H1 (cell line): Measurements from ENCODE around the gene IP6K3. TPM values are rescaled to one million over a fixed set of nuclear protein-coding genes. Genes with fewer than 3 reads are reported as not detected.

Source experiments
- BRCA1 ChIP-seq: IDR thresholded peaks from 2 replicates; pipeline ENCODE4 v1.6.1; 2012; ENCODE audit warnings: low read depth, low read length, improper control_type of control experiment
- CBX8 ChIP-seq: fragments of 300-800, 300-1000 bp; sonication (generic); IDR thresholded peaks from 2 replicates; pipeline ENCODE4 v1.7.1; 2016; ENCODE audit warnings: low read depth, low read length, borderline replicate concordance
- CHD1 ChIP-seq: IDR thresholded peaks from 2 replicates; pipeline ENCODE4 v1.6.1; 2012; ENCODE audit warnings: low read depth, low read length, improper control_type of control experiment
- CTBP2 ChIP-seq: IDR thresholded peaks from 2 replicates; pipeline ENCODE4 v1.7.0; 2011; ENCODE audit warnings: borderline replicate concordance, mild to moderate bottlenecking, moderate library complexity, mixed read lengths, low read length; ENCODE audit not compliant: insufficient read depth, insufficient read length
- EGR1 ChIP-seq: IDR thresholded peaks from 2 replicates; pipeline ENCODE4 v1.6.1; 2011; ENCODE audit warnings: low read depth, low read length, borderline replicate concordance
- EZH2 ChIP-seq: fragments of 200-600 bp; sonication (generic); IDR thresholded peaks from 2 replicates; pipeline ENCODE4 v1.7.1; 2012; ENCODE audit warnings: low read depth, mild to moderate bottlenecking, moderate library complexity, low read length, inconsistent platforms; ENCODE audit not compliant: severe bottlenecking
- GTF2F1 ChIP-seq: IDR thresholded peaks from 2 replicates; pipeline ENCODE4 v1.6.1; 2012; ENCODE audit warnings: low read depth, low read length, improper control_type of control experiment, borderline replicate concordance
- HDAC6 ChIP-seq: IDR thresholded peaks from one replicate; pipeline ENCODE4 v1.7.1; 2012; ENCODE audit warnings: low read depth, mild to moderate bottlenecking, inconsistent platforms, low read length, moderate library complexity
- MAFK ChIP-seq: IDR thresholded peaks from 2 replicates; pipeline ENCODE4 v1.6.1; 2012; ENCODE audit warnings: low read depth, mild to moderate bottlenecking, improper control_type of control experiment, low read length
- POU5F1 ChIP-seq: IDR thresholded peaks from 2 replicates; pipeline ENCODE4 v1.6.1; 2011; ENCODE audit warnings: low read depth, mild to moderate bottlenecking, low read length, moderate library complexity
- RAD21 ChIP-seq, 2 experiments: IDR thresholded peaks in 1 of 2; conservative IDR thresholded peaks in 1 of 2; 2 replicates each; pipeline ENCODE4 v1.6.1; 2011; ENCODE audit warnings: low read depth in 2 of 2, low read length in 2 of 2, improper control_type of control experiment in 1 of 2, inconsistent platforms in 1 of 2, mild to moderate bottlenecking in 1 of 2, moderate library complexity in 1 of 2
- RXRA ChIP-seq: IDR thresholded peaks from 2 replicates; pipeline ENCODE4 v1.6.1; 2011; ENCODE audit warnings: low read depth, mild to moderate bottlenecking, low read length, moderate library complexity; ENCODE audit not compliant: insufficient read depth
- SIN3A ChIP-seq, 2 experiments: IDR thresholded peaks in 1 of 2; conservative IDR thresholded peaks in 1 of 2; 2 replicates each; pipeline ENCODE4 v1.6.1; 2011 to 2012; ENCODE audit warnings: low read length in 2 of 2, improper control_type of control experiment in 1 of 2, low read depth in 1 of 2, mild to moderate bottlenecking in 1 of 2
- SP1 ChIP-seq: IDR thresholded peaks from 2 replicates; pipeline ENCODE4 v1.6.1; 2011; ENCODE audit warnings: low read depth, low read length
- TAF1 ChIP-seq: IDR thresholded peaks from 2 replicates; pipeline ENCODE4 v1.6.1; 2011; ENCODE audit warnings: mild to moderate bottlenecking, low read depth, low read length
- TEAD4 ChIP-seq: IDR thresholded peaks from 2 replicates; pipeline ENCODE4 v1.6.1; 2012; ENCODE audit warnings: low read depth, low read length, inconsistent platforms, mixed read lengths
- YY1 ChIP-seq: IDR thresholded peaks from 2 replicates; pipeline ENCODE4 v1.6.1; 2011; ENCODE audit warnings: low read depth, mild to moderate bottlenecking, low read length
- polyA plus RNA-seq, 7 experiments: library from polyadenylated mRNA; depleted of rRNA in 3 of 7; stranded (reverse) in 5 of 7; unstranded in 2 of 7; fragments of >200 nt in 5 of 7; fragments of 200-250 nt in 2 of 7; gene quantifications; 1 replicate in 5 of 7; 2 replicates in 1 of 7; 4 replicates in 1 of 7; pipeline versions ENCODE4 v1.2.1 to v1.2.3, GENCODE V29; 2011 to 2013; ENCODE audit warnings: missing spikeins in 2 of 7, mixed read lengths in 2 of 7
- total RNA-seq: library from RNA; stranded (reverse); fragmentation: NEBNext Ultra II Directional; extraction: Animal tissue kit (Norgen Biotek cat#: 25700); gene quantifications from 2 replicates; pipeline ENCODE4 v1.2.1, GENCODE V29; 2021
- TF ChIP-seq, protein P1 (sequence below): IDR thresholded peaks from 2 replicates; pipeline ENCODE4 v1.6.1; 2012; ENCODE audit warnings: inconsistent platforms
- TF ChIP-seq, protein P2 (sequence below), 3 experiments: IDR thresholded peaks; 1 replicate in 2 of 3; 2 replicates in 1 of 3; pipeline versions ENCODE4 v1.5.1 to v1.6.1; 2011; ENCODE audit warnings: low read length in 3 of 3, mild to moderate bottlenecking in 3 of 3, inconsistent platforms in 2 of 3, low read depth in 1 of 3, moderate library complexity in 1 of 3; ENCODE audit not compliant: insufficient read depth in 1 of 3; ENCODE audit errors: control extremely low read depth in 1 of 3
- TF ChIP-seq, protein P3 (sequence below): IDR thresholded peaks from 2 replicates; pipeline ENCODE4 v1.6.1; 2012; ENCODE audit warnings: low read length, inconsistent platforms

IP6K3 gene
- total and polyA plus RNA-seq, 2 of the 8 experiments (the other 6 are each of a cell fraction or from before 2014, with no cell fraction given) = 0.22 to 0.73 TPM

DNA sequence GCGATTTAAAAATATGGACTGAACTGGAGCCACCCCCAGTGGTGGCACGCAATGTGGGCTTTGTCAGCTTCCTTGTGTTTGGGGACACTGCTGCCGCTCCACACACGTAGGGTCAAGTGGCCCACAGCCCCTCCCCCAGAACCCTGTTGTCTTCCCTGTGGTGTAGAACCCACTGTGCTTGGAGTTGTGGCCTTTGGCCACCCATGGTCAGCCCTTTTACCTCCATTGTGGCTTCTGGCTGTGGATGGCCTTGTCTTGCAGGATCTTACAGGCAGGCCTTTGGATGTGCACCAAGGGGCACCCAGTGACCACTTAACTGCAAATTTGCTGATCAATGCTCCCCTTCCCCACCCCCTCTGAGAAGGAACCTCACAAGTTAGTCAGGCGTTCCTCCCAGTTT, 44.2 kb upstream of the IP6K3 start (continued):
- TF ChIP-seq, protein P1, sequence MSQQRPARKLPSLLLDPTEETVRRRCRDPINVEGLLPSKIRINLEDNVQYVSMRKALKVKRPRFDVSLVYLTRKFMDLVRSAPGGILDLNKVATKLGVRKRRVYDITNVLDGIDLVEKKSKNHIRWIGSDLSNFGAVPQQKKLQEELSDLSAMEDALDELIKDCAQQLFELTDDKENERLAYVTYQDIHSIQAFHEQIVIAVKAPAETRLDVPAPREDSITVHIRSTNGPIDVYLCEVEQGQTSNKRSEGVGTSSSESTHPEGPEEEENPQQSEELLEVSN = no peak
- TF ChIP-seq POU5F1 (no peak), YY1 (no peak), SIN3A (conservative IDR thresholded peaks at IDR 0.05 in 1 of 2, IDR thresholded peaks at IDR 0.05 in 1 of 2; ENCODE audit: low read depth in 1 of 2, low read length in 2 of 2) (no peak), CBX8 (no peak), BRCA1 (no peak), GTF2F1 (no peak), HDAC6 (no peak), RAD21 (IDR thresholded peaks at IDR 0.05 in 1 of 2, conservative IDR thresholded peaks at IDR 0.05 in 1 of 2; ENCODE audit: low read depth in 2 of 2, low read length in 2 of 2) (peak in 1 of 2 experiments; percentile 1; a peak in 1 of 4 replicates), EGR1 (no peak), TEAD4 (no peak), CTBP2 (peak; percentile 37), SP1 (no peak), CHD1 (no peak), EZH2 (no peak), TAF1 (no peak), RXRA (no peak), MAFK (no peak)
- TF ChIP-seq, protein P2, sequence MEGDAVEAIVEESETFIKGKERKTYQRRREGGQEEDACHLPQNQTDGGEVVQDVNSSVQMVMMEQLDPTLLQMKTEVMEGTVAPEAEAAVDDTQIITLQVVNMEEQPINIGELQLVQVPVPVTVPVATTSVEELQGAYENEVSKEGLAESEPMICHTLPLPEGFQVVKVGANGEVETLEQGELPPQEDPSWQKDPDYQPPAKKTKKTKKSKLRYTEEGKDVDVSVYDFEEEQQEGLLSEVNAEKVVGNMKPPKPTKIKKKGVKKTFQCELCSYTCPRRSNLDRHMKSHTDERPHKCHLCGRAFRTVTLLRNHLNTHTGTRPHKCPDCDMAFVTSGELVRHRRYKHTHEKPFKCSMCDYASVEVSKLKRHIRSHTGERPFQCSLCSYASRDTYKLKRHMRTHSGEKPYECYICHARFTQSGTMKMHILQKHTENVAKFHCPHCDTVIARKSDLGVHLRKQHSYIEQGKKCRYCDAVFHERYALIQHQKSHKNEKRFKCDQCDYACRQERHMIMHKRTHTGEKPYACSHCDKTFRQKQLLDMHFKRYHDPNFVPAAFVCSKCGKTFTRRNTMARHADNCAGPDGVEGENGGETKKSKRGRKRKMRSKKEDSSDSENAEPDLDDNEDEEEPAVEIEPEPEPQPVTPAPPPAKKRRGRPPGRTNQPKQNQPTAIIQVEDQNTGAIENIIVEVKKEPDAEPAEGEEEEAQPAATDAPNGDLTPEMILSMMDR (IDR thresholded peaks at IDR 0.05; ENCODE audit: control extremely low read depth in 1 of 3, insufficient read depth in 1 of 3, low read depth in 1 of 3, low read length in 3 of 3) = no peak
- TF ChIP-seq, protein P3, sequence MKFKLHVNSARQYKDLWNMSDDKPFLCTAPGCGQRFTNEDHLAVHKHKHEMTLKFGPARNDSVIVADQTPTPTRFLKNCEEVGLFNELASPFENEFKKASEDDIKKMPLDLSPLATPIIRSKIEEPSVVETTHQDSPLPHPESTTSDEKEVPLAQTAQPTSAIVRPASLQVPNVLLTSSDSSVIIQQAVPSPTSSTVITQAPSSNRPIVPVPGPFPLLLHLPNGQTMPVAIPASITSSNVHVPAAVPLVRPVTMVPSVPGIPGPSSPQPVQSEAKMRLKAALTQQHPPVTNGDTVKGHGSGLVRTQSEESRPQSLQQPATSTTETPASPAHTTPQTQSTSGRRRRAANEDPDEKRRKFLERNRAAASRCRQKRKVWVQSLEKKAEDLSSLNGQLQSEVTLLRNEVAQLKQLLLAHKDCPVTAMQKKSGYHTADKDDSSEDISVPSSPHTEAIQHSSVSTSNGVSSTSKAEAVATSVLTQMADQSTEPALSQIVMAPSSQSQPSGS = no peak
